Tibial nerve (tissue), 3 donors: ENCODE results near the gene CDH12.

Source experiments
- POLR2A ChIP-seq, 2 donors: fragments of 450-650 bp; IDR thresholded peaks; one replicate each; pipeline ENCODE4 v1.6.1; 2017; ENCODE audit warnings: antibody characterized with exemption in 2 of 2, mild to moderate bottlenecking in 2 of 2, moderate library complexity in 2 of 2
- TF ChIP-seq, protein P1 (sequence below), 5 experiments: fragments of 200-600 bp in 3 of 5; fragments of 450-650 bp in 2 of 5; sonication (generic) in 3 of 5; IDR thresholded peaks; one replicate each; pipeline ENCODE4 v1.5.1; 2016 to 2019; ENCODE audit warnings: antibody characterized with exemption in 5 of 5, mild to moderate bottlenecking in 3 of 5, moderate library complexity in 2 of 5

DNA sequence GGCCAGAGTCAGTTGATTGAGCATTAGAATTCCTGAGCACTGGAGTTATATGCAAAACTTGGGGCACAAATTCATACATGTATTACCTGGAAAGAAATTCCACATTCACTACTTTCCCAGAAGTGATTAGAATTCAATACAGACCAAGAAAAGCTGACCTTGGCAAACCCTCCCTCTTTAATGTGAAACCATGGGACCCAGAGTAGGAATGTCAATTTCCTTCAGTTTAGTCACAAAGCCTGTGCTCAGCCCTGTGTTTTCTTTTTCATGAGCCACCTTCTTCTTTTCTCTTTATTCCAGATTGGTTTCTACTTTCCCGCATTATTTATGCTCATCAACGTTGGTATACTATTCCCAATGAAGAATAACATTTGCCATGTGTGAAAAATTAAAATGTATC lies 420.2 kb downstream of the CDH12 start:
- TF ChIP-seq, protein P1, sequence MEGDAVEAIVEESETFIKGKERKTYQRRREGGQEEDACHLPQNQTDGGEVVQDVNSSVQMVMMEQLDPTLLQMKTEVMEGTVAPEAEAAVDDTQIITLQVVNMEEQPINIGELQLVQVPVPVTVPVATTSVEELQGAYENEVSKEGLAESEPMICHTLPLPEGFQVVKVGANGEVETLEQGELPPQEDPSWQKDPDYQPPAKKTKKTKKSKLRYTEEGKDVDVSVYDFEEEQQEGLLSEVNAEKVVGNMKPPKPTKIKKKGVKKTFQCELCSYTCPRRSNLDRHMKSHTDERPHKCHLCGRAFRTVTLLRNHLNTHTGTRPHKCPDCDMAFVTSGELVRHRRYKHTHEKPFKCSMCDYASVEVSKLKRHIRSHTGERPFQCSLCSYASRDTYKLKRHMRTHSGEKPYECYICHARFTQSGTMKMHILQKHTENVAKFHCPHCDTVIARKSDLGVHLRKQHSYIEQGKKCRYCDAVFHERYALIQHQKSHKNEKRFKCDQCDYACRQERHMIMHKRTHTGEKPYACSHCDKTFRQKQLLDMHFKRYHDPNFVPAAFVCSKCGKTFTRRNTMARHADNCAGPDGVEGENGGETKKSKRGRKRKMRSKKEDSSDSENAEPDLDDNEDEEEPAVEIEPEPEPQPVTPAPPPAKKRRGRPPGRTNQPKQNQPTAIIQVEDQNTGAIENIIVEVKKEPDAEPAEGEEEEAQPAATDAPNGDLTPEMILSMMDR (IDR thresholded peaks at IDR 0.05): no peak
- TF ChIP-seq POLR2A (IDR thresholded peaks at IDR 0.05): no peak
